ENCODE data around the gene RBFOX1. TPM values are rescaled to one million over a fixed set of nuclear protein-coding genes. Genes with fewer than 3 reads are reported as not detected.

RBFOX1 gene
- total RNA-seq, 1 experiment from 2014 or later = not detected

GRCh38 chr16:7376227-7376626 lies 43.6 kb downstream of the RBFOX1 start:
- Histone ChIP-seq H3K79me2 (ENCODE audit: insufficient read depth, low read length) (no peaks in the 10 kb centered on the region), H3K4me3 (replicated peaks in 1 of 2; ENCODE audit: low read depth in 1 of 2, low read length in 2 of 2) (no peak overlapping the region), H3K9me2 (ENCODE audit: insufficient read depth) (no peaks in the 10 kb centered on the region), H3K36me3 (ENCODE audit: control insufficient read depth in 1 of 2, insufficient read depth in 2 of 2, low read length in 2 of 2) (no peaks in the 10 kb centered on the region), H2AFZ (ENCODE audit: low read depth, low read length, poor library complexity, severe bottlenecking) (no peak overlapping the region), H4K20me1 (ENCODE audit: insufficient read depth) (no peaks in the 10 kb centered on the region), H3K9me3 (ENCODE audit: control insufficient read depth in 1 of 2, insufficient read depth in 1 of 2, low read depth in 1 of 2, low read length in 2 of 2) (peaks cover 13 to 24% of the 10 kb centered on the region in 2 experiments; a peak in 2 of 4 replicates), H3K27ac (ENCODE audit: low read depth, low read length) (no peak overlapping the region), H3K4me2 (ENCODE audit: low read length) (no peak overlapping the region), H3K4me1 (ENCODE audit: control insufficient read depth in 1 of 2, insufficient read depth in 2 of 2, low read length in 2 of 2) (no peaks in the 10 kb centered on the region), H3K27me3 (ENCODE audit: insufficient read depth, low read length) (no peaks in the 10 kb centered on the region), H3K9ac (ENCODE audit: low read length) (no peak overlapping the region)
- POLR2A ChIA-PET = no interaction called here
- intact Hi-C loops (cut with micrococcal nuclease) = no loop called here
- no peak for ATAC-seq
- RAD21 ChIA-PET (ENCODE audit: low non-redundant PET in 1 of 2, low total read pairs in 2 of 2, uncharacterized antibody in 2 of 2, unreplicated experiment in 2 of 2) = no interaction called here
- no peak for DNase-seq (ENCODE audit: low read depth, low spot score)
- no TSS peak for BruUV-seq (replicated peaks)
- TF ChIP-seq, protein P1, sequence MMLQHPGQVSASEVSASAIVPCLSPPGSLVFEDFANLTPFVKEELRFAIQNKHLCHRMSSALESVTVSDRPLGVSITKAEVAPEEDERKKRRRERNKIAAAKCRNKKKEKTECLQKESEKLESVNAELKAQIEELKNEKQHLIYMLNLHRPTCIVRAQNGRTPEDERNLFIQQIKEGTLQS (IDR thresholded peaks at IDR 0.05) = no peak
- no peak for TF ChIP-seq ZBTB33 (IDR thresholded peaks at IDR 0.05; ENCODE audit: extremely low read depth, insufficient replicate concordance, low read length)
- no peak for TF ChIP-seq EGR1 (IDR thresholded peaks at IDR 0.05; ENCODE audit: low read depth)
- TF ChIP-seq FOSL1 (IDR thresholded peaks at IDR 0.05; ENCODE audit: low read depth) = no peak
- TF ChIP-seq SIN3A (IDR thresholded peaks at IDR 0.05; ENCODE audit: low read depth) = no peak
- no peak for TF ChIP-seq JUND (IDR thresholded peaks at IDR 0.05)
- TF ChIP-seq POLR2A (IDR thresholded peaks at IDR 0.05; ENCODE audit: borderline replicate concordance, extremely low read depth, insufficient read depth, insufficient read length) = no peak
- no peak for TF ChIP-seq EZH2phosphoT487 (IDR thresholded peaks at IDR 0.05; ENCODE audit: borderline replicate concordance)
- TF ChIP-seq, protein P2, sequence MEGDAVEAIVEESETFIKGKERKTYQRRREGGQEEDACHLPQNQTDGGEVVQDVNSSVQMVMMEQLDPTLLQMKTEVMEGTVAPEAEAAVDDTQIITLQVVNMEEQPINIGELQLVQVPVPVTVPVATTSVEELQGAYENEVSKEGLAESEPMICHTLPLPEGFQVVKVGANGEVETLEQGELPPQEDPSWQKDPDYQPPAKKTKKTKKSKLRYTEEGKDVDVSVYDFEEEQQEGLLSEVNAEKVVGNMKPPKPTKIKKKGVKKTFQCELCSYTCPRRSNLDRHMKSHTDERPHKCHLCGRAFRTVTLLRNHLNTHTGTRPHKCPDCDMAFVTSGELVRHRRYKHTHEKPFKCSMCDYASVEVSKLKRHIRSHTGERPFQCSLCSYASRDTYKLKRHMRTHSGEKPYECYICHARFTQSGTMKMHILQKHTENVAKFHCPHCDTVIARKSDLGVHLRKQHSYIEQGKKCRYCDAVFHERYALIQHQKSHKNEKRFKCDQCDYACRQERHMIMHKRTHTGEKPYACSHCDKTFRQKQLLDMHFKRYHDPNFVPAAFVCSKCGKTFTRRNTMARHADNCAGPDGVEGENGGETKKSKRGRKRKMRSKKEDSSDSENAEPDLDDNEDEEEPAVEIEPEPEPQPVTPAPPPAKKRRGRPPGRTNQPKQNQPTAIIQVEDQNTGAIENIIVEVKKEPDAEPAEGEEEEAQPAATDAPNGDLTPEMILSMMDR (IDR thresholded peaks at IDR 0.05 in 2 of 3, conservative IDR thresholded peaks at IDR 0.05 in 1 of 3; ENCODE audit: borderline replicate concordance in 1 of 3, insufficient read depth in 1 of 3, low read depth in 2 of 3, low read length in 2 of 3) = no peak
- no peak for TF ChIP-seq SRF (IDR thresholded peaks at IDR 0.05; ENCODE audit: low read depth)
- TF ChIP-seq CEBPB (IDR thresholded peaks at IDR 0.05; ENCODE audit: low read depth) = no peak
- no peak for TF ChIP-seq SP1 (IDR thresholded peaks at IDR 0.05; ENCODE audit: low read depth)
- TF ChIP-seq CBX3 (IDR thresholded peaks at IDR 0.05; ENCODE audit: low read depth) = no peak
- no peak for TF ChIP-seq POLR2AphosphoS5 (IDR thresholded peaks at IDR 0.05; ENCODE audit: low read depth, low read length)
- no peak for TF ChIP-seq TCF7L2 (IDR thresholded peaks at IDR 0.05; ENCODE audit: borderline replicate concordance, extremely low read depth, insufficient read depth, insufficient read length)
- TF ChIP-seq EZH2 (IDR thresholded peaks at IDR 0.05) = no peak
- TF ChIP-seq YY1 (IDR thresholded peaks at IDR 0.05; ENCODE audit: extremely low read depth, insufficient replicate concordance, low read depth, low read length) = no peak
- no peak for TF ChIP-seq ELF1 (IDR thresholded peaks at IDR 0.05; ENCODE audit: borderline replicate concordance, low read depth)
- TF ChIP-seq RAD21 (IDR thresholded peaks at IDR 0.05; ENCODE audit: low read depth) = no peak
- TF ChIP-seq, protein P3, sequence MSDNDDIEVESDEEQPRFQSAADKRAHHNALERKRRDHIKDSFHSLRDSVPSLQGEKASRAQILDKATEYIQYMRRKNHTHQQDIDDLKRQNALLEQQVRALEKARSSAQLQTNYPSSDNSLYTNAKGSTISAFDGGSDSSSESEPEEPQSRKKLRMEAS (IDR thresholded peaks at IDR 0.05) = no peak
- CTCF ChIA-PET = no interaction called here
